GM20000 (cell line): Measurements from ENCODE around the gene NCOA1.
"Not testable (repeated sequence)": the region's sequence is repeated elsewhere in the genome, so short reads cannot be mapped to it uniquely, and the experiment has no call there.

Source experiments
- DNase-seq: peaks from one replicate; pipeline ENCODE4 v3.0.0; 2012; ENCODE audit warnings: low spot score
- CTCF ChIP-seq: IDR thresholded peaks from 2 replicates; pipeline ENCODE4 v1.5.1; 2012; ENCODE audit warnings: mild to moderate bottlenecking, control low read depth; ENCODE audit errors: extremely low read depth, missing control alignments

The NCOA1 gene

GRCh38 chr2:24570225-24570624 lies 79.2 kb downstream of the NCOA1 start:
- TF ChIP-seq CTCF, result no peak

GRCh38 chr2:24571828-24572442 lies 80.9 kb downstream of the NCOA1 start:
- DNase-seq, result no peak
- no peak for TF ChIP-seq CTCF

More at GRCh38 chr2:24570225-24570624, 79.2 kb downstream of the NCOA1 start:
- no peak for DNase-seq

- DNase-seq, result no peak
Observed at GRCh38 chr2:24576146-24576545, 85.1 kb downstream of the NCOA1 start.

GRCh38 chr2:24576617-24577016 lies 85.6 kb downstream of the NCOA1 start:
- no peak for TF ChIP-seq CTCF
- peak; percentile 17 for DNase-seq

More at GRCh38 chr2:24576146-24576545, 85.1 kb downstream of the NCOA1 start:
- TF ChIP-seq CTCF, result no peak

- DNase-seq, result peak; percentile 62
- no peak for TF ChIP-seq CTCF
Observed at GRCh38 chr2:24577481-24577880, 86.4 kb downstream of the NCOA1 start.

- DNase-seq, result no peak
- no peak for TF ChIP-seq CTCF
Observed at GRCh38 chr2:24579053-24579803, 88.2 kb downstream of the NCOA1 start.

GRCh38 chr2:24580561-24580960 lies 89.5 kb downstream of the NCOA1 start:
- DNase-seq, result no peak
- TF ChIP-seq CTCF, result no peak

GRCh38 chr2:24581971-24582370 lies 90.9 kb downstream of the NCOA1 start:
- DNase-seq, result not testable (repeated sequence)
